IPS DF 6.9 (cell line): ENCODE measurements around the gene DNAH7.

Experiments
- DNase-seq: peaks from one replicate; pipeline ENCODE4 v3.0.0-alpha.2; 2013; ENCODE audit warnings: low read depth, low spot score
- H3K27ac ChIP-seq: one replicate; pipeline ENCODE4 v1.5.1; 2013; ENCODE audit warnings: low read length, control low read depth
- H3K27me3 ChIP-seq: 2 replicates; pipeline ENCODE4 v1.6.1; 2013; ENCODE audit warnings: mild to moderate bottlenecking, low read length; ENCODE audit not compliant: control insufficient read depth, insufficient read depth
- H3K36me3 ChIP-seq: 2 replicates; pipeline ENCODE4 v1.6.1; 2013; ENCODE audit warnings: low read length; ENCODE audit not compliant: control insufficient read depth, insufficient read depth
- H3K4me1 ChIP-seq: 2 replicates; pipeline ENCODE4 v1.6.1; 2013; ENCODE audit warnings: low read length; ENCODE audit not compliant: control insufficient read depth, insufficient read depth
- H3K4me3 ChIP-seq: 2 replicates; pipeline ENCODE4 v1.5.1; 2013; ENCODE audit warnings: mild to moderate bottlenecking, low read length
- H3K9me3 ChIP-seq: 2 replicates; pipeline ENCODE4 v1.6.1; 2013; ENCODE audit warnings: low read length, inconsistent platforms; ENCODE audit not compliant: control insufficient read depth, insufficient read depth
- WGBS: extraction: QIAGEN DNeasy Blood & Tissue Kit; methylation state at CpG from one replicate; pipeline ENCODE4 v1.1.7; 2013; ENCODE audit warnings: mixed read lengths, missing lambda C conversion rate; ENCODE audit not compliant: insufficient read length, insufficient coverage; 5-methylcytosine and 5-hydroxymethylcytosine counted together

DNAH7 gene

DNA sequence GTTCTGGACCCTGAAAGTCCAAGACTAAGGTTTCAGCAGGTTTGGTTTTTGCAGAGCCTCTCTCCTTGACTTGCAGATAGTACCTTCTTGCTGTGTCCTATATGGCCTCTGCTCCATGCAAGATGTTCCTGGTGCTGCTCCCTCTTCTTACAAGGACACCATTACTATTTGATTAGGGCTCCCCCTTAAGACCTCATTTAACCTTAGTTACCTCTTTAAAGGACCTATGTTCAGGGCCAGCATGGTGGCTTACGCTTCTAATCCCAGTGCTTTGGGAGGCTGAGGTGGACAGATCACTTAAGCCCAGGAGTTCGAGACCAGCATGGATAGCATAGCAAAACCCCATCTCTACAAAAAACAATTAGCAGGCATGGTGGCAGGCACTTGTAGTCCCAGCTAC, 232.6 kb downstream of the DNAH7 start:
- WGBS = no CpG with 5 or more reads among the region's 2 CpGs
- Histone ChIP-seq H3K27ac (no peak overlapping the region), H3K4me1 (no peaks in the 10 kb centered on the region), H3K4me3 (no peak overlapping the region), H3K9me3 (no peaks in the 10 kb centered on the region), H3K36me3 (no peaks in the 10 kb centered on the region), H3K27me3 (no peaks in the 10 kb centered on the region)
- no peak for DNase-seq

DNA sequence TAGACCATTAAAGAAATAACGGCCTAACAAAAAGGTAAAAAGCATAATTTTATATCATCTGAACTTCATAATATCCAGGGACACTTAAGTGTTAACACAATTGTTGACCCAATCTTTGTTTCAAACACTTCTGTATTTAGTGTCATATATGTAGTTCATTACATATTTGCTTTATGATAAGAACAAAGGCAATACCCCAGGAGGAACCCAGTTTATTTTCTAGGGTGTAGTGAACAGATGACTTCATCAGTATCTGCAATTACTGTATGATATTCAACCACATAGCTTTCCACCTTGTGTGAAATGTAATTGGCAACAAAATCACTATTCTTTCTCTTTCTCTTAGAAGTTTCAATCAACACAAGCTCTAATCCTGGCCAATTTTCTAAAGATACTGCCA, 233.8 kb downstream of the DNAH7 start:
- no CpG with 5 or more reads among the region's 1 CpG for WGBS
- Histone ChIP-seq H3K9me3 (no peaks in the 10 kb centered on the region), H3K27me3 (no peaks in the 10 kb centered on the region), H3K4me3 (no peak overlapping the region), H3K4me1 (no peaks in the 10 kb centered on the region), H3K36me3 (no peaks in the 10 kb centered on the region), H3K27ac (no peak overlapping the region)
- no peak for DNase-seq

DNA sequence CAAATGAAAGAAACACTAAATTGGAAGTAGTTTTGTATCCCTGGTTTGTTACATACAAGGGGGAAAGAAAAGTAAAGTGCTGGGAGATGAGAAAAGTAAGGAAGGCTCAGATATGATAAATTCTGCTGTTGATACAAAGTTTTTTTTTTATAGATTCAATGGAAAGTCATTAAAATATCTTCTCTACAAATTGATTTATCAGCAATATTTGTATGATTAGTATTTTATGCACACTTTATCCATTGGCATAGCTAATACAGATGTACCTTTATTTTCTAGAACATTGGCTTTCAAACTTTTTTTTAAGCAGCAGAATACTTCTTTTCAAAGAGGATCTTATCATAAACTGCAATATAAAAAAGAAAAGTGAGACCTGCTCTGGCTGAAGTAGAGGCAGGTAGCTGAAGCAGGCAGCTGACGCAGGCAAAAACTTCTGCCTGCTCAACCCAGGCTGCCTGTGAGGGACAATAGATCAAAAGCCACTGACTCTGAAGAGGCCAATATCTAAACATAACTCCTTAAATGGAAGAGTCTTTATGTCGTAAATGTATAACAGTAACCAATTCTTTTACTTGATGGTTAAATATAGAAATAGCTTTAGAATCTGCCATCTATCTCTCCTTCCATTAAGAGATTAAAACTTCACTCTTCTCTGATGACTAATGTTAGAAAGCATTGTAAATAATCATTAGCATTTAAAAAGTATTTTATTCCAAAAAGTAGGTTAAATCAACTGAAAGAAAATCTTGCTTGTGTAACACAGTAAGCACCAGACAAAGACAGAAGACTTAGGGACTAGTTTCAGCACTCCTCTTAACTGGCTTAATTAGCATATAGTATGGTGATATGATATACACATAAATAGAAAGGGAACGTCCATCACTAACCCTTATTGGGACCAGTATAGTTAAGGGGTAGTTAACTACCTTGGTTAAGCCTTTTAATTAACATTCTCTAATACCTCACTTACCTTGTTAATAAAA, 237.4 kb downstream of the DNAH7 start:
- no peaks in the 10 kb centered on the region for H3K9me3 ChIP-seq
- H3K4me1 ChIP-seq = no peaks in the 10 kb centered on the region
- no peak overlapping the region for H3K27ac ChIP-seq
- no CpG with 5 or more reads among the region's 3 CpGs for WGBS
- no peaks in the 10 kb centered on the region for H3K27me3 ChIP-seq
- H3K36me3 ChIP-seq = no peaks in the 10 kb centered on the region
- H3K4me3 ChIP-seq = no peak overlapping the region
- no peak for DNase-seq

DNA sequence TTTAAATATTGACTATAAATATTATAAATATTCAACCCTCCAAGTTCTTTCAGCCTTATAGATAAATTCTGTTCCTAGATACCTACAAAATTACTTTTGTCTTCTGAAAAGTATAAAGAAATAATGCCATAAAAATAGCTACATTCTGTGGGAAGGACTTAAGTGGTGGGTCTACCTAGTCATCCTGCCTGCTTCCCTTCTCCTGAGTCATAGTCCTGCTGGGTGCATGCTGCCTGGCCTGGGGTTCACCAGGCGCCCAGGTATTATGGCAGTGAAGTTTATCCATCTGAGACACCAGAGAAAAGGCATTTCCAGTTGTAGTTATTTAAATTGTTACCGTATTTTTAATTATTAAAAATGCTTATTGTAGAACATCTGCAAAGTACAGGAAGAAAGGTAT, 244.2 kb downstream of the DNAH7 start:
- Histone ChIP-seq H3K9me3 (no peaks in the 10 kb centered on the region), H3K4me3 (no peak overlapping the region), H3K27ac (no peak overlapping the region), H3K27me3 (no peaks in the 10 kb centered on the region), H3K36me3 (no peaks in the 10 kb centered on the region), H3K4me1 (no peaks in the 10 kb centered on the region)
- no CpG with 5 or more reads among the region's 2 CpGs for WGBS
- no peak for DNase-seq

DNA sequence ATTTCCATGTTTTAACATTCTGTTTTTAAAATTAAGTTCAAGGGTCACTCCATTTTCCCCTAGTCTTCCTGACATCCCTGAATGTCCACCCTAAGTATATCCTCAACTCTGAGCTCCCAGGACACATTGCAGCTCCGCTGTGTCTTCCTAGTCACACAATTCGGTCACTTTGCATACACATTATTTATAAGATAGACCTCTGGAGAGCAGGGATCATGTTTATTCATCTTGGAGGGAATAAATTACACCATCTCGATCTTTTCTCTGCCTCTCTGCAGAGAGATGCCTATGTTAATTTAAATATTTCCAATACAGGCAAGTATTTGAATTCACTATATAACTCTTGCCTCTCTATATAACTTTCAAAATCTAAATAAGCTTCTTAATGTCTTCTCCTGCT, 245.4 kb downstream of the DNAH7 start:
- H3K36me3 ChIP-seq = no peaks in the 10 kb centered on the region
- no peak for DNase-seq
- H3K9me3 ChIP-seq = no peaks in the 10 kb centered on the region
- H3K27ac ChIP-seq = no peak overlapping the region
- WGBS = no CpG with 5 or more reads among the region's 3 CpGs
- no peaks in the 10 kb centered on the region for H3K4me1 ChIP-seq
- H3K27me3 ChIP-seq = no peaks in the 10 kb centered on the region
- no peak overlapping the region for H3K4me3 ChIP-seq

DNA sequence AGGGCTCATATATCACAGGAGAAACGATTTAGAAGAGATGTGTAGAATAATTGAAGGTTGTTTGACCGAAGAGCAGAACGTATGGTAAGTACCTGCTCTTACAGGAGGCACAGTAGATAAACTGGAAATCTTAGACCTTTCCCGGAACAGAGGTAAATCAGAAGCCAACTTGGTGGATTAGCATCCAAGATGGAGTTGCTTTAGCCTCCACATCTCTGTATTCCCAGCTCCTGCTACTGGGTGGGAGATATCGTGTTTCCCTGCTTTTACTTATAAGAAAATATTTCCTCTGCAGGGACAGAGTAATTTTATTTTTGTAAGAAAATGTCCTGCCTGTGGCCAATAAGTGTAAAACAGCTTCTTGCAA, 247.1 kb downstream of the DNAH7 start:
- Histone ChIP-seq H3K4me1 (no peaks in the 10 kb centered on the region), H3K36me3 (no peaks in the 10 kb centered on the region), H3K9me3 (no peaks in the 10 kb centered on the region), H3K27ac (no peak overlapping the region), H3K4me3 (no peak overlapping the region), H3K27me3 (no peaks in the 10 kb centered on the region)
- no peak for DNase-seq
- WGBS = no CpG with 5 or more reads among the region's 5 CpGs

DNA sequence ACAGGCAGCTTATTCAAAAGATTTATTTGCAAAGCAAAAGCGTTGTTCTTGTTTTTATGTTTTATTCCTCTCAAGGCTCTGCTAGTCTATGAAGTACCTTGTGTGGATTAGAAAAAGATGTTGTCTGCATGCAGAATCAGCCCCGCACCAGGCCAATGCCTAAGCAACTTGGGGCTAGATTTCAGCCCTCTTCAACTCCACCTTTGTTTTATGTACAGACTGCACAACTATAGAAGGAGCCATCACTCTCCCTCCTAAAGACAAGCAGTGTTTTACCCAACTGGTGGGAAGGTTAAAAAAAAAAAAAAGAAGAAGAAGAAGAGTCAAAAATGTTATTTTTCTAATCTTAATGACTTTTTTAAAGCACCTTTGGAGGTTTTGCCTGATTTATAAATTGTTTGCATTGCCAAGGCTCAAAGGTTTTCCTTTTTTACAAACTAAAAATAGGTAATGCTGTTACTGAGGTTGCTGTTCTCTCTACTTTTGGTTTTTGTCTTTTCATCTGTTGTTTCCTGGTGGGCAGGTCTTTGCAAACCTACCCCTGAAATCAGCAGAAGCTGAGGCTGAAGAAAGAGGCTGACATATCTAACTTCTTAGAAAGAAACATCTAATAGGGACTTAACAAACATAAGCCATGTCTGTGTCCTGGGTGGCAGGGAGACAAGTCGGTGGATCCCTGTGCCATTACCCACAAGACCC, 247.6 kb downstream of the DNAH7 start:
- WGBS = no CpG with 5 or more reads among the region's 3 CpGs
- H3K36me3 ChIP-seq = no peaks in the 10 kb centered on the region
- H3K27me3 ChIP-seq = no peaks in the 10 kb centered on the region
- DNase-seq = no peak
- no peaks in the 10 kb centered on the region for H3K4me1 ChIP-seq
- no peaks in the 10 kb centered on the region for H3K9me3 ChIP-seq
- no peak overlapping the region for H3K27ac ChIP-seq
- no peak overlapping the region for H3K4me3 ChIP-seq

DNA sequence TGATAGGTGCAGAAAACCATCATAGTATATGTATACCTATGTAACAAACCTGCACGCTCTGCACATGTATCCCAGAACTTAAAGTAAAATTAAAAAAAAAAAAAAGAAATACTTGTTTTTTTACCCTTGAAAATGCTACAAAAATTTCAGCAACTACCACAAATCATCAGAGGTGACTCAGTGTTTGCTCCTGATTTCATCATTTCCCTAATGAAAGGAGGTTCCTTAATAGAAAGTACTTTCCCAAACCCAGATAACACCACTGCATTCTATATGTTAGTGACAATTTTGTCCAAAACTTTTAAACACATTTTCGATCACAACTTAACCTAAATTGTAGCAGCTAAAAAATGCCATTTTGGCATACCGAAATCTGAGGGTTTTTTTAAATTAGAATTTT, 248.3 kb downstream of the DNAH7 start:
- no peaks in the 10 kb centered on the region for H3K9me3 ChIP-seq
- H3K4me3 ChIP-seq = no peak overlapping the region
- H3K4me1 ChIP-seq = no peaks in the 10 kb centered on the region; the same call in 1 of the 2 replicates
- H3K36me3 ChIP-seq = no peaks in the 10 kb centered on the region
- WGBS = 100% methylated on average over 1 of the region's 3 CpGs
- H3K27ac ChIP-seq = no peak overlapping the region
- DNase-seq = no peak
- no peaks in the 10 kb centered on the region for H3K27me3 ChIP-seq

DNA sequence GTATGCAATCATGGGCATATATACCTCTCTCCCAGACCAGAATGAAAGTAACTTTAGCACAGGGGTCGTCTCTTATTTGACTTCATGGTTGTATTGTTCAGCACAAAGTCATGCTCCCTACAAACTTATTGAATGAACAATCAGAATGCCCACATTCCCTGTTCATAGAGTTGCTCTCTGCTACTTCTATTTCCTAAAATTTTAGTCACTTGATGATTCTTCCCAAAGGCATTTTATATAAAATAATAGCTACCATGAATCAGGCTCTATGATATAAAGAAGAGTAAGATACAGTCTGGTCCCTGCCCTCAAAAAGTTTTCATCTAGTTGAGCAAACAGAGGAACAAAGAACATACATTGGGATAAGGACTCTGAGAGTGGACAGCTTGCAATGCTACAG, 249.4 kb downstream of the DNAH7 start:
- DNase-seq = no peak
- H3K36me3 ChIP-seq = no peaks in the 10 kb centered on the region
- H3K27ac ChIP-seq = no peak overlapping the region
- H3K4me3 ChIP-seq = no peak overlapping the region
- no peaks in the 10 kb centered on the region for H3K9me3 ChIP-seq
- no peaks in the 10 kb centered on the region; the same call in 1 of the 2 replicates for H3K4me1 ChIP-seq
- no CpG with 5 or more reads among the region's 1 CpG for WGBS
- no peaks in the 10 kb centered on the region for H3K27me3 ChIP-seq

DNA sequence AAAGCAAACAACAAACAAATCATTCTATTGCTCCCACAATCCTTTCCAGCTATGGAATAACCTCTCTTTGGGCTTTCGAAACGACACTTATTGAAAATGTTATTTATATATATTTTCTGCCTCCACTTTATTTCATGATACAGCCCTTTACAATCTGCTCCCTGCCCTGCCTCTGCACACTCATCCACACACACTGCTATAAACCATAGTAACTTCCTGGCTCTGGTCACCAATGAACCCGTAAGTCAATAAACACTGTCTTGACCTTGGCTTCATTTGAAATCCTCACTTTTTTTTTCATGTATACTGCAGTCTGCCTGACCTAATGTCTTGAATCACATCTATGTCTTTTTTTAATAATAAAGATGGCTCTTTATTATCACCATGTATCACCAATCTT, 250.1 kb downstream of the DNAH7 start:
- H3K27me3 ChIP-seq = no peaks in the 10 kb centered on the region
- no peak overlapping the region for H3K4me3 ChIP-seq
- no peaks in the 10 kb centered on the region; the same call in 1 of the 2 replicates for H3K4me1 ChIP-seq
- WGBS = no CpG with 5 or more reads among the region's 3 CpGs
- no peaks in the 10 kb centered on the region for H3K36me3 ChIP-seq
- no peaks in the 10 kb centered on the region for H3K9me3 ChIP-seq
- no peak for DNase-seq
- no peak overlapping the region for H3K27ac ChIP-seq
